ENCODE data around the gene CCDC184.

Gene CCDC184

GRCh38 chr12:48163150-48163747 lies 20.2 kb upstream of the CCDC184 start:
- no peak for DNase-seq (ENCODE audit: low spot score in 2 of 2)
- peaks cover 12% of the 10 kb centered on the region for H3K4me1 ChIP-seq

GRCh38 chr12:48164451-48164850 lies 19.0 kb upstream of the CCDC184 start:
- H3K9me3 ChIP-seq, result no peaks in the 10 kb centered on the region
- DNase-seq (ENCODE audit: low spot score in 2 of 2), result peak in 1 of 2 experiments; percentile 33
- no peak overlapping the region for H3K4me3 ChIP-seq
- in situ Hi-C loops (cut with MboI; ENCODE audit: low sequenced_read_pairs), result loop anchor here (10.0 kb wide), 1 partner anchor 450 kb away; no protein-coding TSS in a partner anchor
- H3K27me3 ChIP-seq (ENCODE audit: low read depth), result no peaks in the 10 kb centered on the region
- no peaks in the 10 kb centered on the region for H3K36me3 ChIP-seq (replicated peaks)
- peaks cover 12% of the 10 kb centered on the region for H3K4me1 ChIP-seq

More at GRCh38 chr12:48163150-48163747, 20.2 kb upstream of the CCDC184 start:
- Histone ChIP-seq H3K36me3 (replicated peaks) (no peaks in the 10 kb centered on the region), H3K9me3 (no peaks in the 10 kb centered on the region), H3K27me3 (ENCODE audit: low read depth) (no peaks in the 10 kb centered on the region), H3K4me3 (no peak overlapping the region)
- in situ Hi-C loops (cut with MboI; ENCODE audit: low sequenced_read_pairs), result loop anchor here (10.0 kb wide), 1 partner anchor 448 kb away; no protein-coding TSS in a partner anchor

- DNase-seq (ENCODE audit: low spot score in 2 of 2), result peak; percentile 69 to 71
- in situ Hi-C loops (cut with MboI; ENCODE audit: low sequenced_read_pairs), result loop anchor here (10.0 kb wide), 1 partner anchor 451 kb away; no protein-coding TSS in a partner anchor
Observed at GRCh38 chr12:48165089-48165981, 18.1 kb upstream of the CCDC184 start.

GRCh38 chr12:48169011-48169410 lies 14.4 kb upstream of the CCDC184 start:
- no peak for DNase-seq (ENCODE audit: low spot score in 2 of 2)
- in situ Hi-C loops (cut with MboI; ENCODE audit: low sequenced_read_pairs), result loop anchor here (10.0 kb wide), 1 partner anchor 454 kb away; no protein-coding TSS in a partner anchor
- no peaks in the 10 kb centered on the region for H3K27me3 ChIP-seq (ENCODE audit: low read depth)
- H3K9me3 ChIP-seq, result no peaks in the 10 kb centered on the region
- peaks cover 10% of the 10 kb centered on the region for H3K4me1 ChIP-seq
- H3K36me3 ChIP-seq (replicated peaks), result no peaks in the 10 kb centered on the region
- no peak overlapping the region for H3K4me3 ChIP-seq

More at GRCh38 chr12:48165089-48165981, 18.1 kb upstream of the CCDC184 start:
- H3K36me3 ChIP-seq (replicated peaks), result no peaks in the 10 kb centered on the region
- peaks cover 15% of the 10 kb centered on the region for H3K4me1 ChIP-seq
- no peak overlapping the region for H3K4me3 ChIP-seq
- no peaks in the 10 kb centered on the region for H3K27me3 ChIP-seq (ENCODE audit: low read depth)
- no peaks in the 10 kb centered on the region for H3K9me3 ChIP-seq

- in situ Hi-C loops (cut with MboI; ENCODE audit: low sequenced_read_pairs), result no loop called here
- H3K4me3 ChIP-seq, result no peak overlapping the region
Observed at GRCh38 chr12:48175613-48176416, 7.6 kb upstream of the CCDC184 start.

GRCh38 chr12:48176417-48176751 lies 7.1 kb upstream of the CCDC184 start:
- in situ Hi-C loops (cut with MboI; ENCODE audit: low sequenced_read_pairs), result no loop called here
- H3K9me3 ChIP-seq, result no peaks in the 10 kb centered on the region
- H3K4me3 ChIP-seq, result no peak overlapping the region
- H3K4me1 ChIP-seq, result no peaks in the 10 kb centered on the region
- no peaks in the 10 kb centered on the region for H3K36me3 ChIP-seq (replicated peaks)
- peaks cover 6% of the 10 kb centered on the region for H3K27me3 ChIP-seq (ENCODE audit: low read depth)
- DNase-seq (ENCODE audit: low spot score in 2 of 2), result no peak

More at GRCh38 chr12:48175613-48176416, 7.6 kb upstream of the CCDC184 start:
- Histone ChIP-seq H3K36me3 (replicated peaks) (no peaks in the 10 kb centered on the region), H3K27me3 (ENCODE audit: low read depth) (peaks cover 6% of the 10 kb centered on the region), H3K4me1 (no peaks in the 10 kb centered on the region), H3K9me3 (no peaks in the 10 kb centered on the region)
- no peak for DNase-seq (ENCODE audit: low spot score in 2 of 2)

- Histone ChIP-seq H3K9me3 (no peaks in the 10 kb centered on the region), H3K36me3 (replicated peaks) (no peaks in the 10 kb centered on the region), H3K27me3 (ENCODE audit: low read depth) (peaks cover 6% of the 10 kb centered on the region), H3K4me1 (peaks cover 5% of the 10 kb centered on the region; the same call in 1 of the 2 replicates), H3K4me3 (no peak overlapping the region)
- in situ Hi-C loops (cut with MboI; ENCODE audit: low sequenced_read_pairs), result no loop called here
- DNase-seq (ENCODE audit: low spot score in 2 of 2), result no peak
Observed at GRCh38 chr12:48177982-48178381, 5.5 kb upstream of the CCDC184 start.

- DNase-seq (ENCODE audit: low spot score in 2 of 2), result no peak
- Histone ChIP-seq H3K36me3 (replicated peaks) (no peaks in the 10 kb centered on the region), H3K27me3 (ENCODE audit: low read depth) (peaks cover 6% of the 10 kb centered on the region), H3K4me3 (no peak overlapping the region), H3K4me1 (peaks cover 7% of the 10 kb centered on the region; the same call in 1 of the 2 replicates), H3K9me3 (no peaks in the 10 kb centered on the region)
- in situ Hi-C loops (cut with MboI; ENCODE audit: low sequenced_read_pairs), result no loop called here
Observed at GRCh38 chr12:48179466-48179865, 4.0 kb upstream of the CCDC184 start.

- DNase-seq (ENCODE audit: low spot score in 2 of 2), result no peak
- no peaks in the 10 kb centered on the region for H3K36me3 ChIP-seq (replicated peaks)
- H3K4me1 ChIP-seq, result peaks cover 13% of the 10 kb centered on the region
- no peaks in the 10 kb centered on the region for H3K9me3 ChIP-seq
- H3K4me3 ChIP-seq, result no peak overlapping the region
- peaks cover 6% of the 10 kb centered on the region for H3K27me3 ChIP-seq (ENCODE audit: low read depth)
- in situ Hi-C loops (cut with MboI; ENCODE audit: low sequenced_read_pairs), result no loop called here
Observed at GRCh38 chr12:48180424-48180823, 3.0 kb upstream of the CCDC184 start.

GRCh38 chr12:48180857-48181495 lies 2.5 kb upstream of the CCDC184 start:
- Histone ChIP-seq H3K36me3 (replicated peaks) (no peaks in the 10 kb centered on the region), H3K9me3 (no peaks in the 10 kb centered on the region), H3K4me1 (peaks cover 16% of the 10 kb centered on the region), H3K4me3 (no peak overlapping the region), H3K27me3 (ENCODE audit: low read depth) (peaks cover 6% of the 10 kb centered on the region)
- no peak for DNase-seq (ENCODE audit: low spot score in 2 of 2)
- in situ Hi-C loops (cut with MboI; ENCODE audit: low sequenced_read_pairs), result no loop called here

GRCh38 chr12:48182631-48183030 lies 813 bp upstream of the CCDC184 start:
- H3K27me3 ChIP-seq (ENCODE audit: low read depth), result no peaks in the 10 kb centered on the region; the same call in 1 of the 2 replicates

GRCh38 chr12:48183876-48184548 lies 568 bp downstream of the CCDC184 start:
- no peak for DNase-seq (ENCODE audit: low spot score in 2 of 2)
- Histone ChIP-seq H3K4me3 (peak overlapping the region; percentile 64), H3K27me3 (ENCODE audit: low read depth) (no peaks in the 10 kb centered on the region), H3K9me3 (no peaks in the 10 kb centered on the region), H3K36me3 (replicated peaks) (no peaks in the 10 kb centered on the region), H3K4me1 (peaks cover 21% of the 10 kb centered on the region)
- in situ Hi-C loops (cut with MboI; ENCODE audit: low sequenced_read_pairs), result no loop called here

More at GRCh38 chr12:48182631-48183030, 813 bp upstream of the CCDC184 start:
- peak overlapping the region; percentile 64 for H3K4me3 ChIP-seq
- H3K4me1 ChIP-seq, result peaks cover 21% of the 10 kb centered on the region
- in situ Hi-C loops (cut with MboI; ENCODE audit: low sequenced_read_pairs), result no loop called here
- DNase-seq (ENCODE audit: low spot score in 2 of 2), result no peak
- no peaks in the 10 kb centered on the region for H3K9me3 ChIP-seq
- H3K36me3 ChIP-seq (replicated peaks), result no peaks in the 10 kb centered on the region

Measured in HAP-1 (cell line).